Measurements from ENCODE around the gene MYH9. TPM values are rescaled to one million over a fixed set of nuclear protein-coding genes. Genes with fewer than 3 reads are reported as not detected.
A peak's percentile ranks its signal among the peaks of the same experiment; 100 is the strongest.

MYH9 gene
- total RNA-seq, 1 experiment from 2014 or later, result 788 TPM

DNA sequence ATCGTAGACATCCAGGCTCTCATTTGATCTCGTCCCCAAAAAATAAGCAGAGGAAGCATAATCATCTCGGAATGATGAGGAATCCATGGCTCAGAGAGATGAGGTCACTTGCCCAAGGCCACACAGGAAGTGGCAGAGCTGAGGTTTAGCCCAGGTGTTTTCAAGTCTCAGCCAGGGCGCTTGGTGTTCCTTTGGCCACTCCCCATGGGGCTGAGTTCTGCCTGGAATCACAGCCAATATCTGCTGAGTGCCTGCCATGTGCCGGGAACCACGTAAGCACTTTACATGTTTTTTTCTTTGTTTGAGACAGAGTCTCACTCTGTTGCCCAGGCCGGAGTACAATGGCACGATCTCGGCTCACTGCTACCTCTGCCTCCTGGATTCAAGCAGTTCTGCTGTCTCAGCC, 29.5 kb upstream of the MYH9 start:
- intact Hi-C loops (cut with micrococcal nuclease; ENCODE audit: unreplicated experiment), result no loop called here
- Histone ChIP-seq H3K27ac (ENCODE audit: low read length) (peak overlapping the region; percentile 44; the same call in 1 of the 2 replicates), H3K27me3 (ENCODE audit: control insufficient read depth, insufficient read depth, low read length) (no peaks in the 10 kb centered on the region), H3K4me3 (ENCODE audit: low read depth in 2 of 2, low read length in 2 of 2) (no peak overlapping the region), H3K9me3 (ENCODE audit: control insufficient read depth, insufficient read depth, low read depth, low read length) (no peaks in the 10 kb centered on the region), H3K36me3 (ENCODE audit: control insufficient read depth, insufficient read depth, low read length) (no peaks in the 10 kb centered on the region), H3K4me1 (ENCODE audit: control insufficient read depth, insufficient read depth, low read length) (peaks cover 8% of the 10 kb centered on the region)
- in situ Hi-C loops (cut with HindIII; ENCODE audit: low pct_unique_long_range_greater_than_20kb, low sequenced_read_pairs), result no loop called here
- ChIA-PET CTCF (no interaction called here), POLR2A (interaction anchor here (0.7 kb wide), 1 partner anchor 65 kb away, joined by 3 read pairs; no protein-coding TSS in a partner anchor)
- ATAC-seq (peak; percentile 73; the same call in 1 of the 2 replicates), DNase-seq (ENCODE audit: low read depth, low spot score) (no peak)
- BruUV-seq (replicated peaks), result no TSS peak
- TF ChIP-seq TCF7L2 (IDR thresholded peaks at IDR 0.05; ENCODE audit: low read depth, low read length) (no peak), SIN3A (IDR thresholded peaks at IDR 0.05; ENCODE audit: borderline replicate concordance, insufficient read depth, low read depth, low read length) (no peak), POLR2AphosphoS5 (IDR thresholded peaks at IDR 0.05; ENCODE audit: low read depth, low read length) (no peak)
- TF ChIP-seq, protein P1, sequence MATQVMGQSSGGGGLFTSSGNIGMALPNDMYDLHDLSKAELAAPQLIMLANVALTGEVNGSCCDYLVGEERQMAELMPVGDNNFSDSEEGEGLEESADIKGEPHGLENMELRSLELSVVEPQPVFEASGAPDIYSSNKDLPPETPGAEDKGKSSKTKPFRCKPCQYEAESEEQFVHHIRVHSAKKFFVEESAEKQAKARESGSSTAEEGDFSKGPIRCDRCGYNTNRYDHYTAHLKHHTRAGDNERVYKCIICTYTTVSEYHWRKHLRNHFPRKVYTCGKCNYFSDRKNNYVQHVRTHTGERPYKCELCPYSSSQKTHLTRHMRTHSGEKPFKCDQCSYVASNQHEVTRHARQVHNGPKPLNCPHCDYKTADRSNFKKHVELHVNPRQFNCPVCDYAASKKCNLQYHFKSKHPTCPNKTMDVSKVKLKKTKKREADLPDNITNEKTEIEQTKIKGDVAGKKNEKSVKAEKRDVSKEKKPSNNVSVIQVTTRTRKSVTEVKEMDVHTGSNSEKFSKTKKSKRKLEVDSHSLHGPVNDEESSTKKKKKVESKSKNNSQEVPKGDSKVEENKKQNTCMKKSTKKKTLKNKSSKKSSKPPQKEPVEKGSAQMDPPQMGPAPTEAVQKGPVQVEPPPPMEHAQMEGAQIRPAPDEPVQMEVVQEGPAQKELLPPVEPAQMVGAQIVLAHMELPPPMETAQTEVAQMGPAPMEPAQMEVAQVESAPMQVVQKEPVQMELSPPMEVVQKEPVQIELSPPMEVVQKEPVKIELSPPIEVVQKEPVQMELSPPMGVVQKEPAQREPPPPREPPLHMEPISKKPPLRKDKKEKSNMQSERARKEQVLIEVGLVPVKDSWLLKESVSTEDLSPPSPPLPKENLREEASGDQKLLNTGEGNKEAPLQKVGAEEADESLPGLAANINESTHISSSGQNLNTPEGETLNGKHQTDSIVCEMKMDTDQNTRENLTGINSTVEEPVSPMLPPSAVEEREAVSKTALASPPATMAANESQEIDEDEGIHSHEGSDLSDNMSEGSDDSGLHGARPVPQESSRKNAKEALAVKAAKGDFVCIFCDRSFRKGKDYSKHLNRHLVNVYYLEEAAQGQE (IDR thresholded peaks at IDR 0.05; ENCODE audit: insufficient read depth in 1 of 2, low read depth in 2 of 2, low read length in 1 of 2), result no peak
- TF ChIP-seq, protein P2, sequence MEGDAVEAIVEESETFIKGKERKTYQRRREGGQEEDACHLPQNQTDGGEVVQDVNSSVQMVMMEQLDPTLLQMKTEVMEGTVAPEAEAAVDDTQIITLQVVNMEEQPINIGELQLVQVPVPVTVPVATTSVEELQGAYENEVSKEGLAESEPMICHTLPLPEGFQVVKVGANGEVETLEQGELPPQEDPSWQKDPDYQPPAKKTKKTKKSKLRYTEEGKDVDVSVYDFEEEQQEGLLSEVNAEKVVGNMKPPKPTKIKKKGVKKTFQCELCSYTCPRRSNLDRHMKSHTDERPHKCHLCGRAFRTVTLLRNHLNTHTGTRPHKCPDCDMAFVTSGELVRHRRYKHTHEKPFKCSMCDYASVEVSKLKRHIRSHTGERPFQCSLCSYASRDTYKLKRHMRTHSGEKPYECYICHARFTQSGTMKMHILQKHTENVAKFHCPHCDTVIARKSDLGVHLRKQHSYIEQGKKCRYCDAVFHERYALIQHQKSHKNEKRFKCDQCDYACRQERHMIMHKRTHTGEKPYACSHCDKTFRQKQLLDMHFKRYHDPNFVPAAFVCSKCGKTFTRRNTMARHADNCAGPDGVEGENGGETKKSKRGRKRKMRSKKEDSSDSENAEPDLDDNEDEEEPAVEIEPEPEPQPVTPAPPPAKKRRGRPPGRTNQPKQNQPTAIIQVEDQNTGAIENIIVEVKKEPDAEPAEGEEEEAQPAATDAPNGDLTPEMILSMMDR (IDR thresholded peaks at IDR 0.05), result no peak

DNA sequence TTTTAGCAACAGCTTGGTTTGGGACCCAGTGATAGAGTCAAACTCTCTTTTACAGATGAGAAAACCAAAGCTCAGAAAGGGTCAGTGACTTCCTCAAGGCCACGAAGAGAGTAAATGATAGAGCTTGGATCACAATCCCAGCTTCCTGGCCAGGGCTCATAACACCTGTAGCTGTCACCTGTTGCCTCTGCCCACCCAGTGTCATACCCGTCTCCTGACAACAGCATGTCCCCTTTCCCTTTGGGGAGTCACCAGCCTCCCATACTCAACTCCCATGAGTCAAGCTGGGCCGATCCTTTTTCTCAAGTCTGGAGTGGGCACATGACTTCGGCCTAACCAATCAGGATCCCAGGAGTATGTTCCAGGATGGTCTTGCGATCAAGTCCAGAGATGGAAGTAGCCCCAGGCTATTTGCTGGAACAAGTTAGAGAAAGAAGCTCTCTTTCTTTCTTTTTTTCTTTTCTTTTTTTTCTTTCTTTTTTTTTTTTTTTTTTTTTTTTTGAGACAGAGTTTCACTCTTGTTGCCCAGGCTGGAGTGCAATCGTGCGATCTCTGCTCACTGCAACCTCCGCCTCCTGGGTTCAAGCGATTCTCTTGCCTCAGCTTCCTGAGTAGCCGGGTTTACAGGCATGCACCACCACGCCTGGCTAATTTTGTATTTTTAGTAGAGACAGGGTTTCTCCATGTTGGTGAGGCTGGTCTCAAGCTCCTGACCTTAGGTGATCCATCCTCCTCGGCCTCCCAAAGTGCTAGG, 27.8 kb upstream of the MYH9 start:
- no peak for TF ChIP-seq TCF7L2 (IDR thresholded peaks at IDR 0.05; ENCODE audit: low read depth, low read length)
- TF ChIP-seq, protein P1 (IDR thresholded peaks at IDR 0.05; ENCODE audit: insufficient read depth in 1 of 2, low read depth in 2 of 2, low read length in 1 of 2), result no peak
- TF ChIP-seq, protein P2 (IDR thresholded peaks at IDR 0.05), result no peak
- no peak for TF ChIP-seq POLR2AphosphoS5 (IDR thresholded peaks at IDR 0.05; ENCODE audit: low read depth, low read length)
- no peak for TF ChIP-seq SIN3A (IDR thresholded peaks at IDR 0.05; ENCODE audit: borderline replicate concordance, insufficient read depth, low read depth, low read length)
- Histone ChIP-seq H3K4me3 (ENCODE audit: low read depth in 2 of 2, low read length in 2 of 2) (no peak overlapping the region), H3K27ac (ENCODE audit: low read length) (no peak overlapping the region; the same call in 1 of the 2 replicates), H3K36me3 (ENCODE audit: control insufficient read depth, insufficient read depth, low read length) (no peaks in the 10 kb centered on the region), H3K9me3 (ENCODE audit: control insufficient read depth, insufficient read depth, low read depth, low read length) (no peaks in the 10 kb centered on the region), H3K27me3 (ENCODE audit: control insufficient read depth, insufficient read depth, low read length) (no peaks in the 10 kb centered on the region), H3K4me1 (ENCODE audit: control insufficient read depth, insufficient read depth, low read length) (peaks cover 8% of the 10 kb centered on the region)
- DNase-seq (ENCODE audit: low read depth, low spot score), result no peak
- no peak for ATAC-seq
- BruUV-seq (replicated peaks), result no TSS peak
- intact Hi-C loops (cut with micrococcal nuclease; ENCODE audit: unreplicated experiment), result no loop called here
- ChIA-PET CTCF (interaction anchor here (0.6 kb wide), 1 partner anchor 9 kb away, joined by 6 read pairs; no protein-coding TSS in a partner anchor), POLR2A (interaction anchor here (0.7 kb wide), 1 partner anchor 17 kb away, joined by 3 read pairs; no protein-coding TSS in a partner anchor)
- in situ Hi-C loops (cut with HindIII; ENCODE audit: low pct_unique_long_range_greater_than_20kb, low sequenced_read_pairs), result no loop called here

Measured in Panc1 (cell line).